Peyer's patch (tissue), 4 donors: Measurements from ENCODE around the gene DPEP1.

Experiments
- POLR2A ChIP-seq, 2 donors: fragments of 450-650 bp; IDR thresholded peaks; one replicate each; pipeline ENCODE4 v1.5.1; 2017; ENCODE audit warnings: antibody characterized with exemption in 2 of 2, mild to moderate bottlenecking in 2 of 2, moderate library complexity in 2 of 2
- TF ChIP-seq, protein P1 (sequence below), 6 experiments: fragments of 450-650 bp in 4 of 6; fragments of 200-600 bp in 2 of 6; sonication (generic) in 1 of 6; IDR thresholded peaks; one replicate each; pipeline ENCODE4 v1.5.1; 2017 to 2019; ENCODE audit warnings: antibody characterized with exemption in 6 of 6, mild to moderate bottlenecking in 3 of 6, moderate library complexity in 1 of 6

DNA sequence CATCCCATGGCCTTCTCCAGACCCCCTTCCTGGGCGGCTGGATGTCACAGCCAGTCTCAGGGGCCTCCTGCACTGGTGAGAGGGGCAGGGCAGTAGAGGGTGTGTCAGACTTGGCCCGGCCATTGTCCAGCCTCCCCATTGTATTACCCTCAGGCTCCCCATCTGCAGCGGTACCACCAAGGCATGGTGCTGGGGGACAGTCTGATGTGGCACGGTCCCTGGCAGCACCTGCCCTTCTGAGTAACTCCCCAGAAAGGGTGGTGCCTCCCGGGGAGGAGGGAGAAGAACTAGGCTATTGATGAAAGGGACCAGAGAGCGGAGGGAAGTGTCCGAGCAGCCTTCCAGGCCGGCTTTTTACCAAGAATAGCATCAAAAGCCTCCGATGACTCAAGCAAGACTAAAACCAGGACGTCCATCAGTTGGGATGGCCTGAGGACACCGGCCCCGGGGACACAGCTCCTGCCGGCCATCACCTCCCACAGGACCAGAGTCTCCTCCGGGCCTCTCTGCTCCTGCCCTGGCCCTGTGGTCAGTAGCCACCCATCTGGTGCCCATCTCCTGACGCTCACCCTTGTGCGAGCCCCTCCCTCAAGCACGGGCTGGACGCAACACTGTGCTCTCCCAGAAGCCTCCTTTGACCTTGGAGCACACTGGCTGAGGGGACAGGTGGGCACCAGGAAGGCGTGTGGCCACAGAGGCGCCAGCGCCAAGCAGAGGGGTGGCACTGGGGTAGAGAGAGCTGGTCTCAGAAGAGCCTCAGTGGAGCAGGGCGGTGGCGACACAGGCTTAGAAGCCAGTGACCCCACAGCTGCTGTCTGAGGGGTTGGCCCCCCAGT is 43.7 kb upstream of the DPEP1 start:
- TF ChIP-seq, protein P1, sequence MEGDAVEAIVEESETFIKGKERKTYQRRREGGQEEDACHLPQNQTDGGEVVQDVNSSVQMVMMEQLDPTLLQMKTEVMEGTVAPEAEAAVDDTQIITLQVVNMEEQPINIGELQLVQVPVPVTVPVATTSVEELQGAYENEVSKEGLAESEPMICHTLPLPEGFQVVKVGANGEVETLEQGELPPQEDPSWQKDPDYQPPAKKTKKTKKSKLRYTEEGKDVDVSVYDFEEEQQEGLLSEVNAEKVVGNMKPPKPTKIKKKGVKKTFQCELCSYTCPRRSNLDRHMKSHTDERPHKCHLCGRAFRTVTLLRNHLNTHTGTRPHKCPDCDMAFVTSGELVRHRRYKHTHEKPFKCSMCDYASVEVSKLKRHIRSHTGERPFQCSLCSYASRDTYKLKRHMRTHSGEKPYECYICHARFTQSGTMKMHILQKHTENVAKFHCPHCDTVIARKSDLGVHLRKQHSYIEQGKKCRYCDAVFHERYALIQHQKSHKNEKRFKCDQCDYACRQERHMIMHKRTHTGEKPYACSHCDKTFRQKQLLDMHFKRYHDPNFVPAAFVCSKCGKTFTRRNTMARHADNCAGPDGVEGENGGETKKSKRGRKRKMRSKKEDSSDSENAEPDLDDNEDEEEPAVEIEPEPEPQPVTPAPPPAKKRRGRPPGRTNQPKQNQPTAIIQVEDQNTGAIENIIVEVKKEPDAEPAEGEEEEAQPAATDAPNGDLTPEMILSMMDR (IDR thresholded peaks at IDR 0.05): no peak
- no peak for TF ChIP-seq POLR2A (IDR thresholded peaks at IDR 0.05)
